K562 (cell line): ENCODE data around the gene CCNY. TPM values are rescaled to one million over a fixed set of nuclear protein-coding genes. Genes with fewer than 3 reads are reported as not detected.

Experiments
- ATAC-seq: fragments of 200-7000 bp; cut with Tn5 transposase; 3 replicates; pipeline ENCODE4 v1.9.1; 2020; ENCODE audit warnings: moderate library complexity
- BruUV-seq: library from RNA; stranded (reverse); fragments of 400-500 nt; replicated peaks from 2 replicates; lab custom pipeline; 2021; lab: Mats Ljungman, UMichigan
- CTCF ChIA-PET: fragments of 300-600 bp; formaldehyde crosslinking; extraction: SDS; loops from one replicate; lab custom pipeline; 2021; ENCODE audit warnings: low intra/inter-chr PET ratio; lab: Yijun Ruan, JAX
- POLR2A ChIA-PET: fragments of 300-600, 350-650 bp; sonication (Branson Sonifier 250); formaldehyde crosslinking; extraction: SDS; loops from one replicate; lab custom pipeline; 2021; ENCODE audit warnings: antibody characterized with exemption, inconsistent platforms; lab: Yijun Ruan, JAX
- DNase-seq, 4 experiments: peaks; one replicate each; pipeline versions ENCODE4 v3.0.0 to v3.0.0-alpha.2; 2011 to 2018; ENCODE audit warnings: low spot score in 3 of 4, mixed read lengths in 3 of 4; ENCODE audit errors: extremely low read depth in 1 of 4
- FAIRE-seq: peaks from 2 replicates; lab custom pipeline; 2011; peaks lifted over from hg19 to GRCh38; lab: Jason Lieb, UNC
- H2AFZ ChIP-seq: 2 replicates; pipeline ENCODE4 v1.6.0; 2011; ENCODE audit warnings: low read depth, low read length, control low read depth, inconsistent platforms
- H3K27ac ChIP-seq: fragments of 200-600 bp; 3 replicates; pipeline ENCODE4 v1.8.0; 2011; ENCODE audit warnings: low read depth, mild to moderate bottlenecking, control low read depth, inconsistent platforms, low read length, moderate library complexity, mixed read lengths; ENCODE audit errors: extremely low read depth
- H3K27me3 ChIP-seq, 2 experiments: fragments of 300-600 bp in 1 of 2; 2 replicates in 1 of 2; 3 replicates in 1 of 2; pipeline versions ENCODE4 v1.6.0 to v1.8.0; 2011; ENCODE audit warnings: inconsistent platforms in 2 of 2, low read length in 2 of 2, mild to moderate bottlenecking in 1 of 2, mixed read lengths in 1 of 2, moderate library complexity in 1 of 2; ENCODE audit not compliant: control insufficient read depth in 2 of 2, insufficient read depth in 2 of 2
- H3K36me3 ChIP-seq: fragments of 300-600 bp; 3 replicates; pipeline ENCODE4 v1.8.0; 2011; ENCODE audit warnings: mild to moderate bottlenecking, low read length, inconsistent platforms; ENCODE audit not compliant: control insufficient read depth, insufficient read depth
- H3K4me1 ChIP-seq, 2 experiments: fragments of 200-600 bp in 1 of 2; replicated peaks in 1 of 2; 2 replicates in 1 of 2; 3 replicates in 1 of 2; pipeline versions ENCODE4 v1.5.1 to v1.8.0; 2011; ENCODE audit warnings: inconsistent platforms in 2 of 2, low read length in 2 of 2, mild to moderate bottlenecking in 1 of 2, mixed read lengths in 1 of 2, moderate library complexity in 1 of 2; ENCODE audit not compliant: control insufficient read depth in 2 of 2, insufficient read depth in 2 of 2
- H3K4me2 ChIP-seq: 2 replicates; pipeline ENCODE4 v1.6.1; 2011; ENCODE audit warnings: low read length, control low read depth, inconsistent platforms, mixed read lengths; ENCODE audit not compliant: insufficient read depth
- H3K4me3 ChIP-seq: fragments of 200-600 bp; sonication (generic), shearing (Covaris generic); 2 replicates; pipeline ENCODE4 v1.5.1; 2016; ENCODE audit warnings: control low read depth, inconsistent platforms
- H3K79me2 ChIP-seq: fragments of 200-600 bp; 3 replicates; pipeline ENCODE4 v1.8.0; 2011; ENCODE audit warnings: low read length, inconsistent platforms; ENCODE audit not compliant: control insufficient read depth, insufficient read depth
- H3K9ac ChIP-seq, 2 experiments: 2 replicates each; pipeline versions ENCODE4 v1.6.0 to v1.6.1; 2011; ENCODE audit warnings: low read depth in 2 of 2, low read length in 2 of 2, control low read depth in 1 of 2, inconsistent platforms in 1 of 2, mild to moderate bottlenecking in 1 of 2, mixed read lengths in 1 of 2; ENCODE audit not compliant: insufficient read depth in 1 of 2
- H3K9me1 ChIP-seq: one replicate; pipeline ENCODE4 v1.6.0; 2011; ENCODE audit warnings: inconsistent platforms, mild to moderate bottlenecking, low read length, moderate library complexity; ENCODE audit not compliant: control insufficient read depth, insufficient read depth
- H3K9me3 ChIP-seq: replicated peaks from 2 replicates; pipeline ENCODE4 v1.5.1; 2011; ENCODE audit warnings: low read depth, low read length, inconsistent platforms; ENCODE audit not compliant: control insufficient read depth, insufficient read depth
- H4K20me1 ChIP-seq: replicated peaks from 2 replicates; pipeline ENCODE4 v1.6.1; 2011; ENCODE audit warnings: low read length, inconsistent platforms, mixed read lengths; ENCODE audit not compliant: control insufficient read depth, insufficient read depth
- BCOR ChIP-seq: fragments of 450-650 bp; IDR thresholded peaks from 2 replicates; pipeline ENCODE4 v1.6.1; 2016
- MGA ChIP-seq: fragments of 450-650 bp; IDR thresholded peaks from 2 replicates; pipeline ENCODE4 v1.6.1; 2016; ENCODE audit warnings: mild to moderate bottlenecking, moderate library complexity
- RBM25 ChIP-seq: fragments of 200-400 bp; formaldehyde crosslinking; IDR thresholded peaks from 2 replicates; pipeline ENCODE4 v1.6.1; 2018; ENCODE audit warnings: low read length, low read depth, moderate library complexity; ENCODE audit not compliant: severe bottlenecking
- ZFX ChIP-seq: sonication (generic); formaldehyde crosslinking; IDR thresholded peaks from 2 replicates; pipeline ENCODE4 v1.8.0; 2022; ENCODE audit warnings: mild to moderate bottlenecking, missing genetic modification reagents, moderate library complexity
- ZNF592 ChIP-seq: fragments of 450-650 bp; IDR thresholded peaks from 2 replicates; pipeline ENCODE4 v1.6.1; 2017; ENCODE audit warnings: antibody characterized with exemption, mild to moderate bottlenecking
- ZNF668 ChIP-seq: fragments of 250-450 bp; sonication (Bioruptor Pico); IDR thresholded peaks from 2 replicates; pipeline ENCODE4 v1.8.0; 2022; ENCODE audit warnings: mild to moderate bottlenecking, inconsistent platforms
- WGBS: fragments of 100-300 bp; shearing (Covaris generic); methylation state at CpG from one replicate; pipeline ENCODE4 v1.1.6; 2016; ENCODE audit warnings: low coverage, mixed read lengths; ENCODE audit not compliant: insufficient coverage; ENCODE audit errors: missing lambda C conversion rate; 5-methylcytosine and 5-hydroxymethylcytosine counted together
- in situ Hi-C: fragments of 300-500 bp; cut with MboI; formaldehyde crosslinking; loops from 4 replicates; pipeline ENCODE4 v1.15.0; 2018; ENCODE audit warnings: inconsistent platforms, mixed read lengths
- intact Hi-C: fragments of 100-400 bp; cut with micrococcal nuclease; formaldehyde crosslinking; loops from 2 replicates; pipeline ENCODE4 v1.14.2; 2022
- polyA plus RNA-seq, 8 experiments: library from polyadenylated mRNA; depleted of rRNA in 4 of 8; stranded (reverse) in 5 of 8; unstranded in 3 of 8; fragments of >200 nt; fragmentation: Nextera tagmentation in 2 of 8; fragmentation: Illumina TruSeq in 1 of 8; extraction: Ambion mirVana in 2 of 8; extraction: Trizol in 1 of 8; gene quantifications; 2 replicates each; pipeline versions ENCODE4 v1.2.1 to v1.2.3, GENCODE V29; 2011 to 2014; ENCODE audit warnings: inconsistent platforms in 1 of 8, missing spikeins in 1 of 8
- total RNA-seq, 7 experiments: library from RNA; depleted of rRNA in 6 of 7; stranded (reverse); fragments of >200 nt in 6 of 7; fragmentation: Illumina TruSeq in 2 of 7; extraction: Trizol in 2 of 7; gene quantifications; 2 replicates each; pipeline versions ENCODE4 v1.2.1 to v1.2.3, GENCODE V29; 2011 to 2021; ENCODE audit warnings: low replicate concordance in 1 of 7

Gene CCNY
- total and polyA plus RNA-seq, 9 of the 15 experiments (the other 6 are each of a cell fraction or from before 2014, with no cell fraction given), result 8.4 to 109 (median 38.6) TPM

- WGBS, result 46% methylated on average over 7 of the region's 7 CpGs
- BruUV-seq, result no TSS peak
- peaks cover 3% of the 10 kb centered on the region for H3K9me1 ChIP-seq
- peaks cover 3% of the 10 kb centered on the region for H3K9me3 ChIP-seq
- H3K27ac ChIP-seq, result peak overlapping the region; percentile 69; the same call in 2 of the 3 replicates
- peaks cover 98% of the 10 kb centered on the region for H3K79me2 ChIP-seq
- ChIA-PET CTCF (no interaction called here), POLR2A (interaction anchor here (0.5 to 2.5 kb wide), 5 partner anchors 12 to 90 kb away, joined by 3 to 7 read pairs (median 3); no protein-coding TSS in a partner anchor)
- H3K9ac ChIP-seq, result peak overlapping the region; percentile 45 to 76; a peak in 2 of 4 replicates
- peak overlapping the region; percentile 67 for H3K4me2 ChIP-seq
- intact Hi-C loops (no loop called here), in situ Hi-C loops (no loop called here)
- FAIRE-seq, result peak; percentile 72
- H3K36me3 ChIP-seq, result no peaks in the 10 kb centered on the region; the same call in 2 of the 3 replicates
- no peak for DNase-seq
- 0 out of 2 replicates have a peak, but pooled peaks cover 3% of the 10 kb centered on the region for H4K20me1 ChIP-seq
- peak; percentile 38 for ATAC-seq
- H3K4me1 ChIP-seq, result peaks cover 20 to 74% of the 10 kb centered on the region in 2 experiments
- no peaks in the 10 kb centered on the region for H3K27me3 ChIP-seq
- no peak overlapping the region for H3K4me3 ChIP-seq
- no peak overlapping the region for H2AFZ ChIP-seq
- TF ChIP-seq ZNF668 (CRISPR knock-in tag), result peak; percentile 65; the same call in 1 of the 2 replicates
- TF ChIP-seq ZNF592, result no peak
- TF ChIP-seq ZFX, result peak; percentile 34; the same call in 1 of the 2 replicates
- TF ChIP-seq BCOR, result no peak
- no peak for TF ChIP-seq RBM25
- peak; percentile 80 for TF ChIP-seq MGA
Measured at GRCh38 chr10:35398908-35399307, 62.6 kb downstream of the CCNY start.
